SK-N-MC (cell line): ENCODE measurements around the gene EEIG1.

ENCODE experiments used
- EZH2 ChIP-seq: fragments of 200-600 bp; sonication (generic); IDR thresholded peaks from one replicate; pipeline ENCODE4 v1.6.1; 2017; ENCODE audit warnings: antibody characterized with exemption
- FOXP2 ChIP-seq: optimal IDR thresholded peaks from 2 replicates; pipeline ENCODE3; 2011; ENCODE audit warnings: mild to moderate bottlenecking, moderate library complexity; ENCODE audit not compliant: insufficient read depth; ENCODE audit errors: extremely low read length, control extremely low read depth
- POLR2AphosphoS5 ChIP-seq: IDR thresholded peaks from 2 replicates; pipeline ENCODE4 v1.6.1; 2012; ENCODE audit warnings: mild to moderate bottlenecking, low read depth, low read length, borderline replicate concordance

- TF ChIP-seq EZH2 (no peak), POLR2AphosphoS5 (no peak), FOXP2 (no peak)
These were observed 26.9 kb upstream of the EEIG1 start for GRCh38 chr9:128007566-128008138.
